Measurements from ENCODE around the gene CDC27.

CDC27 gene

DNA sequence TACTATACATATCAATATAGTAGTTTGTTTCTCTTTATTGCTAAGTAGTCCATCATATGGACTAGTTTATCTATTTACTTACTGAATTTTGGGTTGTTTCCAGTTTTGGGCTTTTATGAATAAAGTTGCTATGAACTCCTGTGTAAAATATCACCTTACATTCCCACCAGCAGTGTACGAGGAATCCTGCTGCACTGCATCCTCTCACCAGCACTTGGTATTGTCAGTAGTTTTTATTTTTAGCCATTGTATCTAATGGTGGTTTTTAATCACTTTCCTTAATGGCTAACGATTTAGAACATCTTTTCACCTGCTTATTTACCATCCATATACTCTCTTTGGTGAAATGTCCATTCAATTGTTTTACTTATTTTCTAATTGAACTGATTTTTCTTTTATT, 24.0 kb downstream of the CDC27 start:
- peaks cover 38% of the 10 kb centered on the region for H4K20me1 ChIP-seq (ENCODE audit: insufficient read depth, low read length, poor library complexity, severe bottlenecking)
- H3K4me3 ChIP-seq (ENCODE audit: low read length, poor library complexity, severe bottlenecking), result no peak overlapping the region
- H3K9ac ChIP-seq (ENCODE audit: low read depth, low read length, poor library complexity, severe bottlenecking), result no peak overlapping the region
- no peaks in the 10 kb centered on the region for H3K9me2 ChIP-seq (replicated peaks; ENCODE audit: low read depth, low read length)
- peaks cover 28% of the 10 kb centered on the region; the same call in 1 of the 2 replicates for H3K79me2 ChIP-seq (ENCODE audit: insufficient read depth, low read length)
- no peaks in the 10 kb centered on the region for H3K4me1 ChIP-seq (ENCODE audit: insufficient read depth, low read length, poor library complexity, severe bottlenecking)
- H3K9me3 ChIP-seq (ENCODE audit: insufficient read depth, low read depth, low read length), result no peaks in the 10 kb centered on the region
- H3F3A ChIP-seq (ENCODE audit: low read depth), result no peaks in the 10 kb centered on the region
- TF ChIP-seq, protein P1, sequence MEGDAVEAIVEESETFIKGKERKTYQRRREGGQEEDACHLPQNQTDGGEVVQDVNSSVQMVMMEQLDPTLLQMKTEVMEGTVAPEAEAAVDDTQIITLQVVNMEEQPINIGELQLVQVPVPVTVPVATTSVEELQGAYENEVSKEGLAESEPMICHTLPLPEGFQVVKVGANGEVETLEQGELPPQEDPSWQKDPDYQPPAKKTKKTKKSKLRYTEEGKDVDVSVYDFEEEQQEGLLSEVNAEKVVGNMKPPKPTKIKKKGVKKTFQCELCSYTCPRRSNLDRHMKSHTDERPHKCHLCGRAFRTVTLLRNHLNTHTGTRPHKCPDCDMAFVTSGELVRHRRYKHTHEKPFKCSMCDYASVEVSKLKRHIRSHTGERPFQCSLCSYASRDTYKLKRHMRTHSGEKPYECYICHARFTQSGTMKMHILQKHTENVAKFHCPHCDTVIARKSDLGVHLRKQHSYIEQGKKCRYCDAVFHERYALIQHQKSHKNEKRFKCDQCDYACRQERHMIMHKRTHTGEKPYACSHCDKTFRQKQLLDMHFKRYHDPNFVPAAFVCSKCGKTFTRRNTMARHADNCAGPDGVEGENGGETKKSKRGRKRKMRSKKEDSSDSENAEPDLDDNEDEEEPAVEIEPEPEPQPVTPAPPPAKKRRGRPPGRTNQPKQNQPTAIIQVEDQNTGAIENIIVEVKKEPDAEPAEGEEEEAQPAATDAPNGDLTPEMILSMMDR (conservative IDR thresholded peaks at IDR 0.05; ENCODE audit: low read length), result no peak
- H3K36me3 ChIP-seq (ENCODE audit: insufficient read depth, low read length), result peaks cover 98% of the 10 kb centered on the region
- no peak overlapping the region for H2AFZ ChIP-seq (ENCODE audit: low read length)
- no peak overlapping the region for H3K4me2 ChIP-seq (ENCODE audit: low read depth, low read length, poor library complexity, severe bottlenecking)
- H3K27me3 ChIP-seq (ENCODE audit: insufficient read depth, low read length, poor library complexity, severe bottlenecking), result no peaks in the 10 kb centered on the region

DNA sequence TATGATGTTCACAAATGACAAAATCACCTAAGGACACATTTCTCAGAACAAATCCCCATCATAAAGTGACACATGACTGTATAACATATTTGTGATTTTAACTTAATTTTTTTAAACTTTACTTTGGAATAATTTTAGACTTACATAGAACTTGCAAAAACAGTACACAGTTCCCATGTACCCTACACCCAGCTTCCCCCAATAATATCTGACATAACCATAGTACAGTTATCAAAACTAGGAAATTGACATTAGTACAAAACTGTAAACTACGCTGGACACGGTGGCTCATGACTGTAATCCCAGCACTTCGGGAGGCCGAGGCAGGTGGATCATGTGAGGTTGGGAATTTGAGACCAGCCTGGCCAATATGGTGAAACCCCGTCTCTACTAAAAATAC, 24.8 kb downstream of the CDC27 start:
- Histone ChIP-seq H3K4me2 (ENCODE audit: low read depth, low read length, poor library complexity, severe bottlenecking) (no peak overlapping the region), H3K9me2 (replicated peaks; ENCODE audit: low read depth, low read length) (no peaks in the 10 kb centered on the region), H3K36me3 (ENCODE audit: insufficient read depth, low read length) (peaks cover 98% of the 10 kb centered on the region), H3K9me3 (ENCODE audit: insufficient read depth, low read depth, low read length) (no peaks in the 10 kb centered on the region), H2AFZ (ENCODE audit: low read length) (no peak overlapping the region), H4K20me1 (ENCODE audit: insufficient read depth, low read length, poor library complexity, severe bottlenecking) (peaks cover 32% of the 10 kb centered on the region), H3K4me3 (ENCODE audit: low read length, poor library complexity, severe bottlenecking) (no peak overlapping the region), H3K9ac (ENCODE audit: low read depth, low read length, poor library complexity, severe bottlenecking) (no peak overlapping the region), H3K27me3 (ENCODE audit: insufficient read depth, low read length, poor library complexity, severe bottlenecking) (no peaks in the 10 kb centered on the region), H3K4me1 (ENCODE audit: insufficient read depth, low read length, poor library complexity, severe bottlenecking) (no peaks in the 10 kb centered on the region), H3F3A (ENCODE audit: low read depth) (no peaks in the 10 kb centered on the region), H3K79me2 (ENCODE audit: insufficient read depth, low read length) (peaks cover 21% of the 10 kb centered on the region; the same call in 1 of the 2 replicates)
- TF ChIP-seq EZH2phosphoT487 (IDR thresholded peaks at IDR 0.05; ENCODE audit: borderline replicate concordance), result no peak

DNA sequence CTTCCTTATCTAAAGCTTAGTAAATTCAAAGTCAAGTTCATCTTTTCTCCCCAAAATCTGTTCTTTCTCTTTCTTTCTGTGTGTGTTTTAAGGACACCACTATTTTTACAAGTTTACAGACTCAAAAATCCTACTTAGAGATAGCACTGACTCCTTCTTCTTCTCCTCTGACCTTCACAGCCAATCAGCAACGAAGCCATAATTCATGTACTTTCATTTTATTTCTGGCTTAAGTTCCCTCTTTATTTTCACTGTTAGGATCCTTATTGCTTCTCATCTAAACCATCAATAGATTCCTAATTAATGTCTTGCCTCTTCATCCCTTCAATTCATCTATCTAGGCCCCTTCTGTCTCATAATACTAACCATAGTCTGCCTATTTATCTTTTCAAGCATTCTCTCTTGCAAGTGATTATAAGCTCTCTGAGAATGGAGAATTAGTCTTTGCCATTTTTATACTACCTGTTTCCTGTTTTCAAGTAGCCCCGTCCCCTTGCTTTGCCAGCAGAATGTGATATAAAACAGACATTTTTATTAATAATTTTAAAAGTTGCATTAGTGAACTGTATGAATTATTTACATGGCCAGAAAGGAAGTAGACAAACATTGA, 27.0 kb downstream of the CDC27 start:
- no peak overlapping the region for H3K9ac ChIP-seq (ENCODE audit: low read depth, low read length, poor library complexity, severe bottlenecking)
- H3K79me2 ChIP-seq (ENCODE audit: insufficient read depth, low read length), result peaks cover 6% of the 10 kb centered on the region; the same call in 1 of the 2 replicates

More for the DNA sequence above, 27.0 kb downstream of the CDC27 start:
- no peaks in the 10 kb centered on the region for H3K9me2 ChIP-seq (replicated peaks; ENCODE audit: low read depth, low read length)
- TF ChIP-seq, protein P1 (conservative IDR thresholded peaks at IDR 0.05; ENCODE audit: low read length), result no peak
- TF ChIP-seq EZH2phosphoT487 (IDR thresholded peaks at IDR 0.05; ENCODE audit: borderline replicate concordance), result no peak
- no peaks in the 10 kb centered on the region for H3F3A ChIP-seq (ENCODE audit: low read depth)
- H3K4me2 ChIP-seq (ENCODE audit: low read depth, low read length, poor library complexity, severe bottlenecking), result no peak overlapping the region
- no peak overlapping the region for H2AFZ ChIP-seq (ENCODE audit: low read length)
- no peaks in the 10 kb centered on the region for H3K27me3 ChIP-seq (ENCODE audit: insufficient read depth, low read length, poor library complexity, severe bottlenecking)
- H3K36me3 ChIP-seq (ENCODE audit: insufficient read depth, low read length), result peaks cover 96% of the 10 kb centered on the region
- no peaks in the 10 kb centered on the region for H3K4me1 ChIP-seq (ENCODE audit: insufficient read depth, low read length, poor library complexity, severe bottlenecking)
- no peaks in the 10 kb centered on the region for H3K9me3 ChIP-seq (ENCODE audit: insufficient read depth, low read depth, low read length)
- no peak overlapping the region for H3K4me3 ChIP-seq (ENCODE audit: low read length, poor library complexity, severe bottlenecking)
- H4K20me1 ChIP-seq (ENCODE audit: insufficient read depth, low read length, poor library complexity, severe bottlenecking), result peaks cover 23% of the 10 kb centered on the region

Measured in Loucy (cell line).